H9 (cell line): ENCODE measurements around the gene MUC2. TPM values are rescaled to one million over a fixed set of nuclear protein-coding genes. Genes with fewer than 3 reads are reported as not detected.

Source experiments
- DNase-seq: peaks from one replicate; pipeline ENCODE4 v3.0.0-alpha.2; 2017
- H2AFZ ChIP-seq: one replicate; pipeline ENCODE4 v1.6.1; 2013; ENCODE audit warnings: mild to moderate bottlenecking, low read length, control low read depth, moderate library complexity
- H2AK5ac ChIP-seq: 2 replicates; pipeline ENCODE4 v1.6.1; 2013; ENCODE audit warnings: low read length, control low read depth, mixed read lengths; ENCODE audit not compliant: insufficient read length
- H2BK120ac ChIP-seq: one replicate; pipeline ENCODE4 v1.6.1; 2013; ENCODE audit warnings: low read depth, mild to moderate bottlenecking, low read length, control low read depth, inconsistent platforms; ENCODE audit not compliant: poor library complexity, severe bottlenecking
- H2BK12ac ChIP-seq: 2 replicates; pipeline ENCODE4 v1.6.1; 2013; ENCODE audit warnings: low read length, control low read depth, mixed read lengths, low read depth; ENCODE audit not compliant: insufficient read length
- H2BK15ac ChIP-seq: 2 replicates; pipeline ENCODE4 v1.6.1; 2013; ENCODE audit warnings: low read depth, low read length, control low read depth
- H2BK20ac ChIP-seq: one replicate; pipeline ENCODE4 v1.6.1; 2013; ENCODE audit warnings: low read depth, mild to moderate bottlenecking, low read length, control low read depth, inconsistent platforms; ENCODE audit not compliant: poor library complexity, severe bottlenecking
- H2BK5ac ChIP-seq: 2 replicates; pipeline ENCODE4 v1.6.1; 2013; ENCODE audit warnings: low read length, control low read depth, mixed read lengths; ENCODE audit not compliant: insufficient read length
- H3K14ac ChIP-seq: 2 replicates; pipeline ENCODE4 v1.6.1; 2013; ENCODE audit warnings: low read length, control low read depth; ENCODE audit not compliant: insufficient read depth
- H3K18ac ChIP-seq: 2 replicates; pipeline ENCODE4 v1.6.1; 2013; ENCODE audit warnings: low read depth, mild to moderate bottlenecking, mixed read lengths, low read length, control low read depth; ENCODE audit not compliant: insufficient read length
- H3K23ac ChIP-seq: 2 replicates; pipeline ENCODE4 v1.6.1; 2013; ENCODE audit warnings: low read length, control low read depth, mixed read lengths, low read depth; ENCODE audit not compliant: insufficient read length
- H3K23me2 ChIP-seq: 2 replicates; pipeline ENCODE4 v1.6.1; 2013; ENCODE audit warnings: low read depth, mild to moderate bottlenecking, mixed read lengths, low read length, control low read depth; ENCODE audit not compliant: insufficient read length, poor library complexity, severe bottlenecking
- H3K27ac ChIP-seq: 2 replicates; pipeline ENCODE4 v1.5.1; 2013; ENCODE audit warnings: low read length, control low read depth, mixed read lengths, low read depth; ENCODE audit not compliant: insufficient read length
- H3K27me3 ChIP-seq: 2 replicates; pipeline ENCODE4 v1.6.1; 2013; ENCODE audit warnings: low read length, control low read depth, inconsistent platforms; ENCODE audit not compliant: insufficient read depth
- H3K4ac ChIP-seq: 2 replicates; pipeline ENCODE4 v1.6.1; 2013; ENCODE audit warnings: low read depth, mild to moderate bottlenecking, control low read depth, inconsistent platforms, low read length, moderate library complexity
- H3K4me1 ChIP-seq: 2 replicates; pipeline ENCODE4 v1.6.1; 2013; ENCODE audit warnings: low read length, control low read depth, inconsistent platforms; ENCODE audit not compliant: insufficient read depth
- H3K4me2 ChIP-seq: 2 replicates; pipeline ENCODE4 v1.6.1; 2013; ENCODE audit warnings: low read length, control low read depth, mixed read lengths; ENCODE audit not compliant: insufficient read length, insufficient read depth
- H3K56ac ChIP-seq: 2 replicates; pipeline ENCODE4 v1.6.1; 2013; ENCODE audit warnings: low read depth, mild to moderate bottlenecking, mixed read lengths, low read length, control low read depth; ENCODE audit not compliant: insufficient read length
- H3K79me1 ChIP-seq: 2 replicates; pipeline ENCODE4 v1.6.1; 2013; ENCODE audit warnings: low read depth, mild to moderate bottlenecking, moderate library complexity, low read length, control low read depth, inconsistent platforms; ENCODE audit not compliant: insufficient read depth, poor library complexity, severe bottlenecking
- H3K79me2 ChIP-seq: 2 replicates; pipeline ENCODE4 v1.6.1; 2013; ENCODE audit warnings: low read length, control low read depth, inconsistent platforms; ENCODE audit not compliant: insufficient read depth
- H3K9ac ChIP-seq: 2 replicates; pipeline ENCODE4 v1.6.1; 2013; ENCODE audit warnings: low read length, control low read depth, mixed read lengths; ENCODE audit not compliant: insufficient read length; ENCODE audit errors: extremely low read depth
- H3K9me3 ChIP-seq: one replicate; pipeline ENCODE4 v1.6.1; 2013; ENCODE audit warnings: low read depth, low read length, inconsistent platforms; ENCODE audit not compliant: control insufficient read depth
- H3T11ph ChIP-seq: one replicate; pipeline ENCODE4 v1.6.1; 2013; ENCODE audit warnings: mild to moderate bottlenecking, low read length, control low read depth, inconsistent platforms
- H4K20me1 ChIP-seq: one replicate; pipeline ENCODE4 v1.6.1; 2013; ENCODE audit not compliant: control insufficient read depth, insufficient read length, insufficient read depth
- H4K5ac ChIP-seq: 2 replicates; pipeline ENCODE4 v1.6.1; 2013; ENCODE audit warnings: low read depth, mild to moderate bottlenecking, mixed read lengths, low read length, control low read depth; ENCODE audit not compliant: insufficient read length
- H4K8ac ChIP-seq: replicated peaks from 2 replicates; pipeline ENCODE4 v1.6.1; 2013; ENCODE audit warnings: low read length, control low read depth, mixed read lengths, low read depth; ENCODE audit not compliant: insufficient read length
- H4K91ac ChIP-seq: 2 replicates; pipeline ENCODE4 v1.6.1; 2013; ENCODE audit warnings: low read depth, mild to moderate bottlenecking, moderate library complexity, mixed read lengths, low read length, control low read depth; ENCODE audit not compliant: insufficient read length
- H3K27ac Mint-ChIP-seq, 3 experiments: 2 replicates in 2 of 3; 3 replicates in 1 of 3; pipeline ENCODE4 v1.8.0; 2020 to 2021; ENCODE audit warnings: mixed read lengths in 3 of 3, mild to moderate bottlenecking in 1 of 3, moderate library complexity in 1 of 3
- H3K27me3 Mint-ChIP-seq: 2 replicates; pipeline ENCODE4 v1.8.0; 2021; ENCODE audit warnings: low read depth, mild to moderate bottlenecking, moderate library complexity, mixed read lengths
- H3K36me3 Mint-ChIP-seq, 3 experiments: 2 replicates in 2 of 3; 3 replicates in 1 of 3; pipeline ENCODE4 v1.8.0; 2020 to 2021; ENCODE audit warnings: low read depth in 3 of 3, mixed read lengths in 3 of 3; ENCODE audit not compliant: insufficient read depth in 1 of 3
- H3K4me1 Mint-ChIP-seq, 2 experiments: 2 replicates each; pipeline ENCODE4 v1.8.0; 2020; ENCODE audit warnings: mixed read lengths in 2 of 2
- H3K4me3 Mint-ChIP-seq, 2 experiments: 2 replicates in 1 of 2; 3 replicates in 1 of 2; pipeline ENCODE4 v1.8.0; 2020 to 2021; ENCODE audit warnings: mild to moderate bottlenecking in 2 of 2, mixed read lengths in 2 of 2, moderate library complexity in 1 of 2
- H3K9me3 Mint-ChIP-seq, 2 experiments: 2 replicates in 1 of 2; 3 replicates in 1 of 2; pipeline ENCODE4 v1.8.0; 2020; ENCODE audit warnings: mild to moderate bottlenecking in 2 of 2, mixed read lengths in 2 of 2, moderate library complexity in 1 of 2
- CTCF ChIP-seq: fragments of 200-600 bp; sonication (generic); conservative IDR thresholded peaks from 3 replicates; pipeline ENCODE4 v1.8.0; 2021; ENCODE audit warnings: antibody characterized with exemption, mild to moderate bottlenecking
- WGBS: extraction: QIAGEN DNeasy Blood & Tissue Kit; methylation state at CpG from one replicate; pipeline ENCODE4 v1.1.7; 2013; ENCODE audit warnings: missing lambda C conversion rate, low lambda C conversion rate, mixed read lengths; ENCODE audit not compliant: insufficient read length; ENCODE audit errors: extremely low coverage; 5-methylcytosine and 5-hydroxymethylcytosine counted together
- total RNA-seq: library from RNA; stranded (reverse); gene quantifications from 2 replicates; pipeline ENCODE4 v1.2.1, GENCODE V29; 2021

MUC2 gene
- total RNA-seq, 1 experiment from 2014 or later = not detected

DNA sequence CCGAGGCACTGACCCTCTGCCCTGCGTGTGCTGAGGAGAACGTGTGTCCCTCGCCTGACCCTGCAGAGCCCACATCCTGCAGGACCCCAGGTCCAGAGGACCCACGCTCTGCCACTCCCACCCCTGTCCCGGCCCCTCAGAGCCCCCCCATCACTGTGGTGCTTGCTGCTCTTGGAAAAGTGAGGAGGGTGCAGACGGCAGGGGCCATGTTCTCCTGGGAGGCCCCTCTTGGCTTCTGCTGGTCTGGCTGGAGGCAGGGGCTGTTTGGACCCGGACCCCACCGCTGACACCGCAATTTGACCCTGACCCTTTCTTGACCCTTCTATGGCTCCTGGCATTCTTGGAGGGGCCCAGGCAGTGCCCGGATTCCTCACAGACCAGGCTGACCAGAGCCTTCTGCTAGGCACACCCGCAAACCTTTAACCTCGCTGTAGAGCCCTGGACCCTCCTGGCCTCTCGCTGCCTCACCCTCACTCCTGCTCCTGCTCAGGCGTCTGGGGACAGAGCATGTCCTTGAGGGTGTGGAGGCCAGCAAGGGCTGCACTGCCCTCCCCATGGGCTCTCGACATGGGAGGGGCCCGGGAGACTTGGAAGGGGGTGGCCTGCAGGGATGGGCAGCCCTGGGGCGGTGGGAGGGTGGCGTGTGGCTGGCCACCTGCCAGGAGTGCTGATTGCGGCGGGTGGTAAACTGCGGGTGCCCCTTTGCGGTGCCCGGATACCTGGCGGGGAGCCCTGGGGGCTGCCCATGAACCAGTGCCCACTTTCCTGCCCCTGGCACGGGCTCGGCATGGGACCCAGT lies 46.1 kb downstream of the MUC2 start:
- no peak overlapping the region for H3K23ac ChIP-seq
- H3K18ac ChIP-seq = no peak overlapping the region
- H3K79me2 ChIP-seq = no peaks in the 10 kb centered on the region
- Mint-ChIP-seq H3K4me1 (no peaks in the 10 kb centered on the region), H3K27ac (peak overlapping the region in 1 of 3 experiments; percentile 52; a peak in 1 of 7 replicates), H3K36me3 (no peaks in the 10 kb centered on the region), H3K4me3 (no peak overlapping the region), H3K27me3 (peaks cover 21% of the 10 kb centered on the region), H3K9me3 (peaks cover 2 to 6% of the 10 kb centered on the region in 2 experiments; a peak in 3 of 5 replicates)
- no CpG with 5 or more reads among the region's 27 CpGs for WGBS
- no peak overlapping the region for H3K27ac ChIP-seq
- H3K56ac ChIP-seq = no peak overlapping the region
- H2AFZ ChIP-seq = no peak overlapping the region
- H2BK5ac ChIP-seq = no peak overlapping the region
- DNase-seq = no peak
- no peak overlapping the region for H3T11ph ChIP-seq
- H2BK120ac ChIP-seq = no peak overlapping the region
- no peak overlapping the region for H2BK12ac ChIP-seq
- H3K79me1 ChIP-seq = no peaks in the 10 kb centered on the region
- H3K9ac ChIP-seq = no peak overlapping the region
- H4K20me1 ChIP-seq = no peaks in the 10 kb centered on the region
- H4K5ac ChIP-seq = no peak overlapping the region
- no peak overlapping the region for H4K8ac ChIP-seq
- no peaks in the 10 kb centered on the region for H3K9me3 ChIP-seq
- H2BK15ac ChIP-seq = no peak overlapping the region
- H3K4me2 ChIP-seq = no peak overlapping the region
- no peak overlapping the region for H3K14ac ChIP-seq
- H3K4me1 ChIP-seq = no peaks in the 10 kb centered on the region
- no peak overlapping the region for H3K4ac ChIP-seq
- H3K27me3 ChIP-seq = no peaks in the 10 kb centered on the region
- no peak overlapping the region for H2BK20ac ChIP-seq
- H2AK5ac ChIP-seq = no peak overlapping the region
- no peak overlapping the region for H4K91ac ChIP-seq
- H3K23me2 ChIP-seq = no peaks in the 10 kb centered on the region
- TF ChIP-seq CTCF = no peak
